Measurements from ENCODE around the gene HOXD9.

DNA sequence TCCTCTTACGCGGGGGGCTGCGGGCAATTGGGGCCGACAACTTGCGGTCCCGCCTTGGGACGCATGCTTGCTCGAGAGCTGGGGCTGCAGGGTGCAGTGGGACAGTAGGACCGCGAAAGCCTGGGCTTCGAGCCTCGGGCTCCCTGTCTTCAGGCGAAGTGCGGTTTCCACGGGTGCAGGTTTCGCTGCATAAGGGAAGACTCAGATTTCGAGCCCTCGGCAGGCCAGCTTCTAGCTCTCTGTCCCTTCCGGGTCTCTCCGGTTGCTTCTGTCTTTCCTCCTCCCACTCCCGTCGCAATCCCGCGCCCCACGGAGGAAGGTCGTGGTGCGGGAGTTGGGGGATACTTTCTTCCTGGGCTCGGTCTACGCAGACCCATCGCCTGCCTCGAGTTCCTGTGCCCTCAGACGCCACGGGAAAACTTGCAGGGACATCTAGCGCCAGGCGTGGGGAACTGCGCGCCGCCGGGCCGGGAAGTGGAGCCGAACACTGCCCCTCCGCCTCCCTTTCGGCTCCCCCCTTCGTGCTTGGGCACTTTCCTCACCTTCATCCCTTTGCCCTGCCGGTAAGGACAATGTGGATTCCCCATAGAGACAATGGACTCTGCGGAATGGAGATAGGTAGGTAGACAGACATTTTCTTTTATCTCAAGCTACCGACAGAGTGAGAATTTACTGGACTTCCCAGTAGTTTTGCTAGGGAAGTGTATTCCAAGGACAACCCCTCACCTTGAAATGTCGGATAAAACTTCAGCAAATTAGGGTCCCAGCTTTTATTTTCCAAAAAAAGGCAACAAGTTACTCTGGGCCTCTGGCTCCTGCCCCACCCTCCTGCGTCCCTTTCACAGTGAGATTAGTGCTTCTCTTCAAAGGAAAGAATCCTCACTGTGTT lies 34.2 kb upstream of the HOXD9 start:
- TF ChIP-seq, protein P1, sequence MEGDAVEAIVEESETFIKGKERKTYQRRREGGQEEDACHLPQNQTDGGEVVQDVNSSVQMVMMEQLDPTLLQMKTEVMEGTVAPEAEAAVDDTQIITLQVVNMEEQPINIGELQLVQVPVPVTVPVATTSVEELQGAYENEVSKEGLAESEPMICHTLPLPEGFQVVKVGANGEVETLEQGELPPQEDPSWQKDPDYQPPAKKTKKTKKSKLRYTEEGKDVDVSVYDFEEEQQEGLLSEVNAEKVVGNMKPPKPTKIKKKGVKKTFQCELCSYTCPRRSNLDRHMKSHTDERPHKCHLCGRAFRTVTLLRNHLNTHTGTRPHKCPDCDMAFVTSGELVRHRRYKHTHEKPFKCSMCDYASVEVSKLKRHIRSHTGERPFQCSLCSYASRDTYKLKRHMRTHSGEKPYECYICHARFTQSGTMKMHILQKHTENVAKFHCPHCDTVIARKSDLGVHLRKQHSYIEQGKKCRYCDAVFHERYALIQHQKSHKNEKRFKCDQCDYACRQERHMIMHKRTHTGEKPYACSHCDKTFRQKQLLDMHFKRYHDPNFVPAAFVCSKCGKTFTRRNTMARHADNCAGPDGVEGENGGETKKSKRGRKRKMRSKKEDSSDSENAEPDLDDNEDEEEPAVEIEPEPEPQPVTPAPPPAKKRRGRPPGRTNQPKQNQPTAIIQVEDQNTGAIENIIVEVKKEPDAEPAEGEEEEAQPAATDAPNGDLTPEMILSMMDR (IDR thresholded peaks at IDR 0.05; ENCODE audit: low read depth, low read length) = peak; percentile 49
- TF ChIP-seq EZH2phosphoT487 (IDR thresholded peaks at IDR 0.05; ENCODE audit: low read depth) = no peak
